GM12878 (cell line): ENCODE results near the gene FBXO38. TPM values are rescaled to one million over a fixed set of nuclear protein-coding genes. Genes with fewer than 3 reads are reported as not detected.

Experiments
- ATAC-seq: fragments of 200-7000 bp; cut with Tn5 transposase; 3 replicates; pipeline ENCODE4 v1.9.1; 2020; ENCODE audit warnings: mild to moderate bottlenecking, moderate library complexity
- BruUV-seq: library from RNA; stranded (reverse); fragments of 400-500 nt; replicated peaks from 2 replicates; lab custom pipeline; 2021; lab: Mats Ljungman, UMichigan
- CTCF ChIA-PET: fragments of 300-600 bp; sonication (Branson Sonifier 250); formaldehyde crosslinking; extraction: SDS; loops from one replicate; lab custom pipeline; 2021; ENCODE audit warnings: inconsistent platforms; lab: Yijun Ruan, JAX
- POLR2A ChIA-PET: fragments of 350-600 bp; formaldehyde crosslinking; extraction: SDS; loops from one replicate; lab custom pipeline; 2021; ENCODE audit warnings: inconsistent platforms; lab: Charles Lee
- RAD21 ChIA-PET: fragments of 300-600 bp; sonication (Branson Sonifier 250); formaldehyde crosslinking; loops from one replicate; lab custom pipeline; 2023; ENCODE audit warnings: antibody characterized with exemption; ENCODE audit not compliant: unreplicated experiment; lab: Charles Lee
- SMC1A ChIA-PET: fragments of 300-600 bp; sonication (Branson Sonifier 250); formaldehyde crosslinking; loops from one replicate; lab custom pipeline; 2023; ENCODE audit not compliant: unreplicated experiment, uncharacterized antibody; lab: Charles Lee
- DNase-seq: peaks from one replicate; pipeline ENCODE4 v3.0.0-alpha.2; 2011; ENCODE audit warnings: low read depth, low spot score
- FAIRE-seq: peaks from 3 replicates; lab custom pipeline; 2011; peaks lifted over from hg19 to GRCh38; lab: Jason Lieb, UNC
- H2AFZ ChIP-seq: 2 replicates; pipeline ENCODE4 v1.6.0; 2011; ENCODE audit warnings: low read depth, low read length, control low read depth; ENCODE audit not compliant: control insufficient read depth
- H3K27ac ChIP-seq: 2 replicates; pipeline ENCODE4 v1.5.1; 2011; ENCODE audit warnings: control low read depth; ENCODE audit not compliant: control insufficient read depth, insufficient read depth
- H3K27me3 ChIP-seq, 2 experiments: replicated peaks in 1 of 2; 2 replicates each; pipeline versions ENCODE4 v1.6.0 to v1.6.1; 2011; ENCODE audit warnings: low read length in 1 of 2; ENCODE audit not compliant: control insufficient read depth in 2 of 2, insufficient read depth in 2 of 2
- H3K36me3 ChIP-seq, 2 experiments: 2 replicates each; pipeline ENCODE4 v1.5.1; 2011; ENCODE audit warnings: low read length in 1 of 2; ENCODE audit not compliant: control insufficient read depth in 2 of 2, insufficient read depth in 2 of 2
- H3K4me1 ChIP-seq: 2 replicates; pipeline ENCODE4 v1.6.1; 2011; ENCODE audit warnings: mild to moderate bottlenecking, low read length, moderate library complexity, mixed read lengths; ENCODE audit not compliant: control insufficient read depth, insufficient read depth
- H3K4me2 ChIP-seq: 2 replicates; pipeline ENCODE4 v1.6.0; 2011; ENCODE audit warnings: control low read depth; ENCODE audit not compliant: control insufficient read depth, insufficient read depth
- H3K4me3 ChIP-seq: fragments of 200-600 bp; sonication (generic); 2 replicates; pipeline ENCODE4 v1.5.1; 2016
- H3K79me2 ChIP-seq: 2 replicates; pipeline ENCODE4 v1.6.0; 2011; ENCODE audit warnings: low read length; ENCODE audit not compliant: control insufficient read depth, insufficient read depth
- H3K9ac ChIP-seq: 2 replicates; pipeline ENCODE4 v1.8.0; 2011; ENCODE audit warnings: low read length, control low read depth, mixed read lengths; ENCODE audit not compliant: control insufficient read depth, insufficient read depth
- H3K9me3 ChIP-seq: replicated peaks from 3 replicates; pipeline ENCODE4 v1.5.1; 2011; ENCODE audit warnings: mild to moderate bottlenecking, low read length; ENCODE audit not compliant: control insufficient read depth, insufficient read depth
- H4K20me1 ChIP-seq: 2 replicates; pipeline ENCODE4 v1.6.0; 2011; ENCODE audit not compliant: control insufficient read depth, insufficient read depth
- E2F8 ChIP-seq: fragments of 450-650 bp; IDR thresholded peaks from 2 replicates; pipeline ENCODE4 v1.6.1; 2018; ENCODE audit warnings: mild to moderate bottlenecking, low read depth, moderate library complexity; ENCODE audit not compliant: partially characterized antibody
- JUND ChIP-seq: IDR thresholded peaks from 2 replicates; pipeline ENCODE4 v1.6.1; 2012; ENCODE audit warnings: low read depth, mild to moderate bottlenecking, low read length, improper control_type of control experiment, moderate library complexity
- NBN ChIP-seq: fragments of 450-650 bp; IDR thresholded peaks from 2 replicates; pipeline ENCODE4 v1.6.1; 2016
- NFIC ChIP-seq: IDR thresholded peaks from 2 replicates; pipeline ENCODE4 v1.6.1; 2012; ENCODE audit warnings: low read depth, mild to moderate bottlenecking, inconsistent platforms, low read length, moderate library complexity
- POLR2AphosphoS5 ChIP-seq: IDR thresholded peaks from 2 replicates; pipeline ENCODE4 v1.6.1; 2011; ENCODE audit warnings: mild to moderate bottlenecking, low read length, inconsistent platforms
- REST ChIP-seq: IDR thresholded peaks from 2 replicates; pipeline ENCODE4 v1.6.1; 2012; ENCODE audit warnings: mild to moderate bottlenecking, low read depth, low read length
- SMAD5 ChIP-seq: IDR thresholded peaks from 2 replicates; pipeline ENCODE4 v1.6.1; 2016; ENCODE audit warnings: antibody characterized with exemption, low read depth
- WRNIP1 ChIP-seq: IDR thresholded peaks from 2 replicates; pipeline ENCODE4 v1.6.1; 2011; ENCODE audit warnings: low read depth, low read length, improper control_type of control experiment, borderline replicate concordance
- WGBS: methylation state at CpG from one replicate; pipeline ENCODE4 v1.1.6; 2016; ENCODE audit warnings: low lambda C conversion rate; ENCODE audit not compliant: insufficient replicate concordance, insufficient coverage; ENCODE audit errors: missing lambda C conversion rate; 5-methylcytosine and 5-hydroxymethylcytosine counted together
- in situ Hi-C: fragments of 300-500 bp; cut with MboI; formaldehyde crosslinking; loops from 9 replicates; pipeline ENCODE4 v1.14.3; 2018; ENCODE audit warnings: mixed read lengths
- intact Hi-C: fragments of 100-400 bp; cut with micrococcal nuclease; formaldehyde crosslinking; loops from one replicate; pipeline ENCODE4 v1.14.2; 2022; ENCODE audit not compliant: unreplicated experiment
- polyA plus RNA-seq, 11 experiments: library from polyadenylated mRNA; depleted of rRNA in 4 of 11; unstranded in 6 of 11; stranded (reverse) in 5 of 11; fragments of >200 nt; fragmentation: Nextera tagmentation in 4 of 11; fragmentation: Illumina TruSeq in 1 of 11; extraction: Ambion mirVana in 4 of 11; extraction: Trizol in 1 of 11; gene quantifications; 1 replicate in 1 of 11; 2 replicates in 10 of 11; pipeline versions ENCODE4 v1.2.1 to v1.2.3, GENCODE V29; 2011 to 2016; ENCODE audit warnings: inconsistent platforms in 2 of 11, missing spikeins in 2 of 11, low read depth in 1 of 11
- total RNA-seq, 4 experiments: library from RNA; depleted of rRNA in 3 of 4; stranded (reverse); fragments of >200 nt in 3 of 4; fragmentation: Illumina TruSeq in 1 of 4; extraction: Trizol in 1 of 4; gene quantifications; 2 replicates each; pipeline versions ENCODE4 v1.2.1 to v1.2.3, GENCODE V29; 2013 to 2021

Gene FBXO38
- total and polyA plus RNA-seq, 10 of the 15 experiments (the other 5 are each of a cell fraction or from before 2014, with no cell fraction given): 9.1 to 44.6 (median 28.3) TPM

GRCh38 chr5:148347706-148348105 is 36.1 kb upstream of the FBXO38 start:
- CTCF ChIA-PET: no interaction called here
- intact Hi-C loops (no loop called here), in situ Hi-C loops (no loop called here)
- RAD21 ChIA-PET: no interaction called here
- no peak for TF ChIP-seq NFIC
- TF ChIP-seq POLR2AphosphoS5: no peak
- no peak overlapping the region for H3K4me3 ChIP-seq
- WGBS: 22% methylated on average over 1 of the region's 1 CpG
- FAIRE-seq (no peak), ATAC-seq (no peak), DNase-seq (no peak)
- no peaks in the 10 kb centered on the region for H3K4me1 ChIP-seq
- no peaks in the 10 kb centered on the region for H3K27me3 ChIP-seq
- SMC1A ChIA-PET: no interaction called here
- no peaks in the 10 kb centered on the region for H4K20me1 ChIP-seq
- no peak overlapping the region for H3K4me2 ChIP-seq
- no peak overlapping the region for H3K27ac ChIP-seq
- no TSS peak for BruUV-seq
- H3K79me2 ChIP-seq: no peaks in the 10 kb centered on the region
- no peaks in the 10 kb centered on the region for H3K9me3 ChIP-seq
- no peak overlapping the region for H2AFZ ChIP-seq
- no peak overlapping the region for H3K9ac ChIP-seq
- POLR2A ChIA-PET: no interaction called here
- no peaks in the 10 kb centered on the region for H3K36me3 ChIP-seq

GRCh38 chr5:148352696-148353095 is 31.1 kb upstream of the FBXO38 start:
- Histone ChIP-seq H3K9me3 (no peaks in the 10 kb centered on the region), H3K9ac (no peak overlapping the region), H2AFZ (no peak overlapping the region), H3K79me2 (no peaks in the 10 kb centered on the region), H3K27ac (no peak overlapping the region), H3K27me3 (no peaks in the 10 kb centered on the region), H3K36me3 (no peaks in the 10 kb centered on the region), H4K20me1 (no peaks in the 10 kb centered on the region), H3K4me2 (no peak overlapping the region), H3K4me3 (no peak overlapping the region), H3K4me1 (no peaks in the 10 kb centered on the region)
- no TSS peak for BruUV-seq
- WGBS: 82% methylated on average over 1 of the region's 1 CpG
- intact Hi-C loops: loop anchor here (5.0 kb wide), 1 partner anchor 175 kb away; no protein-coding TSS in a partner anchor
- no peak for FAIRE-seq
- no peak for ATAC-seq
- in situ Hi-C loops: no loop called here
- ChIA-PET CTCF (no interaction called here), SMC1A (no interaction called here), RAD21 (no interaction called here), POLR2A (no interaction called here)
- DNase-seq: no peak
- TF ChIP-seq SMAD5 (no peak), NBN (no peak), WRNIP1 (no peak), REST (no peak), E2F8 (no peak), JUND (no peak)
